B cell (primary cell): ENCODE data around the gene CLDN6. TPM values are rescaled to one million over a fixed set of nuclear protein-coding genes. Genes with fewer than 3 reads are reported as not detected.

ENCODE experiments used
- ATAC-seq: fragments of 200-7000 bp; cut with Tn5 transposase; one replicate; pipeline ENCODE4 v1.10.0; 2021; ENCODE audit warnings: low read depth, mild to moderate bottlenecking, moderate number of reproducible peaks, moderate library complexity
- CTCF ChIA-PET: fragments of 350-600 bp; sonication (Branson Sonifier 250); formaldehyde crosslinking; loops from one replicate; lab custom pipeline; 2021; ENCODE audit warnings: antibody characterized with exemption, inconsistent platforms; lab: Charles Lee
- POLR2A ChIA-PET: fragments of 350-600 bp; sonication (Branson Sonifier 250); formaldehyde crosslinking; loops from one replicate; lab custom pipeline; 2021; ENCODE audit warnings: antibody characterized with exemption; lab: Charles Lee
- DNase-seq: peaks from one replicate; pipeline ENCODE4 v3.0.0; 2013
- H2AFZ ChIP-seq: 2 replicates; pipeline ENCODE4 v1.6.1; 2012; ENCODE audit warnings: mild to moderate bottlenecking, low read depth, low read length; ENCODE audit not compliant: insufficient read depth, poor library complexity, severe bottlenecking
- H3K27ac ChIP-seq, 2 donors: 1 replicate in 1 of 2; 2 replicates in 1 of 2; pipeline ENCODE4 v1.5.1; 2012 to 2013; ENCODE audit warnings: low read length in 2 of 2, mild to moderate bottlenecking in 2 of 2, moderate library complexity in 1 of 2
- H3K27me3 ChIP-seq, 4 experiments: fragments of 200-600 bp in 1 of 4; sonication (generic) in 1 of 4; replicated peaks in 1 of 4; 1 replicate in 2 of 4; 2 replicates in 2 of 4; pipeline versions ENCODE4 v1.6.1 to v1.7.0; 2013 to 2016; ENCODE audit warnings: low read length in 3 of 4, mild to moderate bottlenecking in 2 of 4, mixed read lengths in 1 of 4, moderate library complexity in 1 of 4; ENCODE audit not compliant: insufficient read depth in 4 of 4, control insufficient read depth in 3 of 4; ENCODE audit errors: control extremely low read depth in 1 of 4
- H3K36me3 ChIP-seq, 2 experiments: replicated peaks in 1 of 2; 1 replicate in 1 of 2; 2 replicates in 1 of 2; pipeline versions ENCODE4 v1.6.1 to v1.7.1; 2013; ENCODE audit warnings: low read length in 1 of 2; ENCODE audit not compliant: insufficient read depth in 2 of 2, control insufficient read depth in 1 of 2; ENCODE audit errors: control extremely low read depth in 1 of 2, extremely low read depth in 1 of 2
- H3K4me1 ChIP-seq, 2 donors: fragments of 200-600 bp in 1 of 2; sonication (generic) in 1 of 2; 1 replicate in 1 of 2; 2 replicates in 1 of 2; pipeline versions ENCODE4 v1.5.1 to v1.6.1; 2013 to 2017; ENCODE audit warnings: low read length in 2 of 2; ENCODE audit not compliant: control insufficient read depth in 2 of 2, insufficient read depth in 2 of 2
- H3K4me2 ChIP-seq: replicated peaks from 2 replicates; pipeline ENCODE3; 2012; ENCODE audit warnings: mild to moderate bottlenecking, low read depth, low read length; ENCODE audit not compliant: poor library complexity, severe bottlenecking
- H3K4me3 ChIP-seq, 5 experiments: fragments of 200-600 bp in 1 of 5; sonication (generic) in 1 of 5; 1 replicate in 3 of 5; 2 replicates in 2 of 5; pipeline versions ENCODE4 v1.5.1 to v1.7.0; 2011 to 2016; ENCODE audit warnings: low read length in 4 of 5, mild to moderate bottlenecking in 4 of 5, low read depth in 2 of 5, control low read depth in 1 of 5, moderate library complexity in 1 of 5; ENCODE audit not compliant: insufficient read depth in 1 of 5; ENCODE audit errors: control extremely low read depth in 1 of 5, extremely low read depth in 1 of 5
- H3K79me2 ChIP-seq: fragments of 200-600 bp; sonication (generic); one replicate; pipeline ENCODE4 v1.6.0; 2016; ENCODE audit warnings: low read length; ENCODE audit not compliant: control insufficient read depth, insufficient read depth
- H3K9ac ChIP-seq: fragments of 200-600 bp; sonication (generic); 2 replicates; pipeline ENCODE4 v1.6.1; 2017; ENCODE audit warnings: mild to moderate bottlenecking, low read length, moderate library complexity
- H3K9me3 ChIP-seq, 3 donors: one replicate each; pipeline versions ENCODE4 v1.6.1 to v1.7.1; 2013; ENCODE audit warnings: low read length in 2 of 3; ENCODE audit not compliant: control insufficient read depth in 2 of 3, insufficient read depth in 1 of 3; ENCODE audit errors: control extremely low read depth in 1 of 3
- H4K20me1 ChIP-seq: 2 replicates; pipeline ENCODE4 v1.6.0; 2012; ENCODE audit warnings: mild to moderate bottlenecking, low read length; ENCODE audit not compliant: insufficient read depth, control insufficient read depth, poor library complexity, severe bottlenecking
- H3K27ac Mint-ChIP-seq: one replicate; pipeline ENCODE4 v1.8.0; 2021; ENCODE audit warnings: mixed read lengths
- H3K27me3 Mint-ChIP-seq: one replicate; pipeline ENCODE4 v1.8.0; 2021; ENCODE audit warnings: mixed read lengths
- H3K4me1 Mint-ChIP-seq: one replicate; pipeline ENCODE4 v1.8.0; 2021; ENCODE audit warnings: mixed read lengths
- H3K4me3 Mint-ChIP-seq: one replicate; pipeline ENCODE4 v1.8.0; 2021; ENCODE audit warnings: mixed read lengths
- H3K9me3 Mint-ChIP-seq: one replicate; pipeline ENCODE4 v1.8.0; 2022; ENCODE audit warnings: mixed read lengths; ENCODE audit not compliant: insufficient read depth
- CTCF ChIP-seq: fragments of 200-600 bp; IDR thresholded peaks from one replicate; pipeline ENCODE4 v1.8.0; 2022; ENCODE audit warnings: antibody characterized with exemption, mild to moderate bottlenecking
- EZH2 ChIP-seq: IDR thresholded peaks from 2 replicates; pipeline ENCODE4 v1.6.1; 2012; ENCODE audit warnings: borderline replicate concordance, low read depth, mild to moderate bottlenecking, moderate library complexity, low read length; ENCODE audit not compliant: insufficient read depth, poor library complexity, severe bottlenecking
- WGBS: methylation state at CpG from one replicate; pipeline ENCODE4 v1.1.5; 2013; ENCODE audit warnings: missing lambda C conversion rate; ENCODE audit not compliant: insufficient coverage; 5-methylcytosine and 5-hydroxymethylcytosine counted together
- intact Hi-C: fragments of 100-400 bp; cut with micrococcal nuclease; formaldehyde crosslinking; loops from one replicate; pipeline ENCODE4 v1.10.0; 2022
- polyA plus RNA-seq: library from polyadenylated mRNA; depleted of rRNA; stranded (reverse); fragments of >200 nt; gene quantifications from 2 replicates; pipeline ENCODE4 v1.2.3, GENCODE V29; 2012
- total RNA-seq, 2 donors: library from RNA; stranded (reverse); fragments of 120-200 nt in 1 of 2; gene quantifications; 1 replicate in 1 of 2; 2 replicates in 1 of 2; pipeline versions ENCODE4 v1.2.3 to v1.2.4, GENCODE V29; 2013 to 2022

Gene CLDN6
- total and polyA plus RNA-seq, 2 donors (not counting 1 experiment from before 2014, with no cell fraction given) = not detected

GRCh38 chr16:3036726-3037315, 18.8 kb upstream of the CLDN6 start, which contains the start of gene BICDL2:
TSS of gene BICDL2 (minus strand) at chr16:3036944. CDS start at chr16:3035496, 1,448 bp downstream.
- ATAC-seq (no peak), DNase-seq (no peak)
- peaks cover 54% of the 10 kb centered on the region for H3K27me3 Mint-ChIP-seq
- Histone ChIP-seq H3K9ac (no peak within 1 kb of the TSS), H3K4me2 (peak within 1 kb of the TSS; percentile 73), H3K79me2 (no peaks in the 10 kb centered on the region), H3K4me1 (peaks cover 15 to 30% of the 10 kb centered on the region in 2 donors), H2AFZ (peak within 1 kb of the TSS; percentile 38), H4K20me1 (peaks cover 3% of the 10 kb centered on the region), H3K36me3 (no peaks in the 10 kb centered on the region), H3K27ac (no peak within 1 kb of the TSS), H3K9me3 (peaks cover 0 to 14% (median 0%) of the 10 kb centered on the region in 3 donors), H3K27me3 (peaks cover 0 to 77% (median 42%) of the 10 kb centered on the region in 4 experiments), H3K4me3 (peak within 1 kb of the TSS in 4 of 5 experiments; percentile 1 to 19 (median 9))
- ChIA-PET CTCF (no interaction called here), POLR2A (no interaction called here)
- peak within 1 kb of the TSS; percentile 49 for H3K4me3 Mint-ChIP-seq
- H3K27ac Mint-ChIP-seq = peak within 1 kb of the TSS; percentile 70
- H3K9me3 Mint-ChIP-seq = no peaks in the 10 kb centered on the region
- WGBS = 6% methylated on average over 39 of the region's 44 CpGs
- peaks cover 11% of the 10 kb centered on the region for H3K4me1 Mint-ChIP-seq
- TF ChIP-seq CTCF (no peak), EZH2 (no peak)
- intact Hi-C loops = no loop called here
